Heart left ventricle (tissue), 16 donors: ENCODE data around the gene CASQ2. TPM values are rescaled to one million over a fixed set of nuclear protein-coding genes. Genes with fewer than 3 reads are reported as not detected.

Source experiments
- ATAC-seq, 4 donors: fragments of 200-7000 bp; cut with Tn5 transposase; one replicate each; pipeline ENCODE4 v1.9.1; 2020 to 2022; ENCODE audit warnings: moderate library complexity in 4 of 4, mild to moderate bottlenecking in 3 of 4, moderate number of reproducible peaks in 1 of 4
- DNase-seq, 5 donors: peaks; one replicate each; pipeline ENCODE4 v3.0.0-alpha.2; 2020
- H3K27ac ChIP-seq, 12 donors: fragments of 200-600 bp; sonication (generic) in 4 of 12; one replicate each; pipeline versions ENCODE4 v1.5.0 to v1.8.0; 2016 to 2022; ENCODE audit warnings: mild to moderate bottlenecking in 2 of 12
- H3K27me3 ChIP-seq, 9 donors: fragments of 200-600 bp; sonication (generic) in 2 of 9; one replicate each; pipeline versions ENCODE4 v1.5.1 to v1.8.0; 2016 to 2022; ENCODE audit warnings: mild to moderate bottlenecking in 3 of 9
- H3K36me3 ChIP-seq, 9 donors: fragments of 200-600 bp; sonication (generic) in 2 of 9; one replicate each; pipeline versions ENCODE4 v1.5.0 to v1.8.0; 2018 to 2022; ENCODE audit warnings: mild to moderate bottlenecking in 2 of 9
- H3K4me1 ChIP-seq, 12 donors: fragments of 200-600 bp; sonication (generic) in 4 of 12; one replicate each; pipeline versions ENCODE4 v1.5.0 to v1.8.0; 2016 to 2022; ENCODE audit warnings: mild to moderate bottlenecking in 3 of 12
- H3K4me3 ChIP-seq, 12 donors: fragments of 200-600 bp; sonication (generic) in 4 of 12; one replicate each; pipeline versions ENCODE4 v1.5.0 to v1.8.0; 2017 to 2022; ENCODE audit warnings: mild to moderate bottlenecking in 9 of 12, moderate library complexity in 4 of 12
- H3K9me3 ChIP-seq, 12 donors: fragments of 200-600 bp; sonication (generic) in 4 of 12; one replicate each; pipeline versions ENCODE4 v1.5.0 to v1.8.0; 2016 to 2022; ENCODE audit warnings: mild to moderate bottlenecking in 1 of 12
- CTCF ChIP-seq, 12 donors: fragments of 200-600 bp; sonication (generic) in 4 of 12; IDR thresholded peaks; one replicate each; pipeline versions ENCODE4 v1.5.0 to v1.8.0; 2018 to 2022; ENCODE audit warnings: antibody characterized with exemption in 12 of 12, mild to moderate bottlenecking in 5 of 12
- POLR2A ChIP-seq, 2 donors: fragments of 450-650 bp; IDR thresholded peaks; one replicate each; pipeline ENCODE4 v1.6.1; 2017; ENCODE audit warnings: antibody characterized with exemption in 2 of 2, mild to moderate bottlenecking in 2 of 2, moderate library complexity in 2 of 2
- WGBS, 4 donors: extraction: QIAGEN DNeasy Blood & Tissue Kit in 2 of 4; methylation state at CpG; one replicate each; pipeline versions ENCODE4 v1.1.5 to v1.1.7; 2013 to 2018; 5-methylcytosine and 5-hydroxymethylcytosine counted together
- intact Hi-C, 10 donors: fragments of 100-400 bp; cut with DNase I; formaldehyde crosslinking; loops; one replicate each; pipeline versions ENCODE4 v1.11.1 to v1.14.2; 2022
- polyA plus RNA-seq, 2 donors: library from polyadenylated mRNA; stranded (reverse); fragments of 200-250 nt; gene quantifications; one replicate each; pipeline ENCODE4 v1.2.3, GENCODE V29; 2013
- total RNA-seq, 9 donors: library from RNA; depleted of rRNA in 2 of 9; stranded (reverse); fragments of >200 nt in 2 of 9; fragmentation: NEBNext Ultra II Directional in 3 of 9; extraction: Animal tissue kit (Norgen Biotek cat#: 25700) in 3 of 9; gene quantifications; one replicate each; pipeline versions ENCODE4 v1.1.0 to v1.2.4, GENCODE V29; 2016 to 2023
- donor health status: ischemic (EF 13 %, LVEDD 7.1; RV severe dilation, severe dysfunction).
- donor health status: healthy with polysubstance abuse.
- donor health status: DM: no; HTN: yes; CAD: no.
- donor health status: DM: no; HTN: no; CAD: no.
- donor health status: ischemic (EF 25% LVEDD 6.9; RV normal size, moderate dysfunction).
- donor health status: ischemic (EF 25% LVEDD 5.7; RV mildly dilated, moderate dysfunction).
- donor health status: healthy.
- donor health status: DM: yes; HTN: yes; CAD: no.
- donor health status: ischemic (EF 35%, LVEDD 5.7; RV mildly dilated, moderate dysfunction).
- donor health status: nonischemic (EF 11% LVEDD 7.7; RV severe dilation, severe dysfunction).
- donor health status: DM: yes; HTN: yes; CAD: no.
- donor health status: PGD.
- donor health status: ischemic (EF 29% LVEDD 5.4; RV normal size, mild dysfunction).
- donor health status: nonischemic (EF 23%, LVEDD 6.1; RV moderate dilation, normal function).

Gene CASQ2
- total and polyA plus RNA-seq, 11 donors: 444 to 1,692 (median 895) TPM

DNA sequence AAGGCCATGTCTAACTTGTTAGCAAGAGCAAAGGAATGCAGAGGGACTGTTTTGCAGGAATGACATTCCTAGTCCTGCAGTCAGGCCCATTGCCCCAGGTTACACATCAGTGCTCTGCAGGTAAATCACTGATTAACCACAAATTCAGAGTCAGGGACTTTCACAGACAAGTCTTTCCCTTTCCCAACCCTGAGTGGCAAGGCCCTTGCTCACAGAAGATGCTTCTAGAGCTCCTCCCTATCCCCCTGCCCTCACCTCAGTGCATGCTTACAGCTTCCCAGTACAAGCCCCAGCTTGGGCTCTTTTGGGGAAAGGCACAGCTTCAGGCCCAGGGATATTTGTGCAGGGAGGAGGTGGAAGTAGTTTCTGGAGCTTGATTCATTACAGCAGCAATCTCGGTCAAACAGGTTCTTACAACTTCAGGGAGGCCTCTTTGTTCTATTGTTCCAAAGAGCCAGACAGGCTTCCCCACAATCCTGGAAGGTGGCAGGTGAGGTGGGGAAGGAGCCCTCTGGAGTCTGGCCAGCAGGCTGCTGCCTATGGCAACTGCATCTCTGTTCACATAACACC lies 53.9 kb downstream of the CASQ2 start:
- WGBS, 4 donors: 22 to 57% (median 51%) methylated on average over 1 of the region's 1 CpG; no CpG with 5 or more reads in 1 of the 4 donors
- Histone ChIP-seq H3K4me3 (no peak overlapping the region), H3K27me3 (peaks cover 0 to 3% (median 0%) of the 10 kb centered on the region in 9 donors), H3K27ac (no peak overlapping the region), H3K9me3 (no peaks in the 10 kb centered on the region), H3K4me1 (peaks cover 0 to 23% (median 0%) of the 10 kb centered on the region in 12 donors), H3K36me3 (peaks cover 0 to 31% (median 0%) of the 10 kb centered on the region in 9 donors)
- ATAC-seq (no peak), DNase-seq (no peak)
- no peak for TF ChIP-seq CTCF (IDR thresholded peaks at IDR 0.05)
- TF ChIP-seq POLR2A (IDR thresholded peaks at IDR 0.05): no peak
- intact Hi-C loops: loop anchor here in 3 of 10 donors (5.0 kb wide), 2 partner anchors 48 to 53 kb away; partner anchors contain the start of gene CASQ2 (in 1 of the 3)

GRCh38 chr1:115713906-115714305 lies 54.6 kb downstream of the CASQ2 start:
- Histone ChIP-seq H3K36me3 (peaks cover 0 to 28% (median 0%) of the 10 kb centered on the region in 9 donors), H3K27me3 (peaks cover 0 to 3% (median 0%) of the 10 kb centered on the region in 9 donors), H3K27ac (no peak overlapping the region), H3K9me3 (no peaks in the 10 kb centered on the region), H3K4me1 (peaks cover 0 to 23% (median 0%) of the 10 kb centered on the region in 12 donors), H3K4me3 (no peak overlapping the region)
- DNase-seq: no peak
- TF ChIP-seq POLR2A (IDR thresholded peaks at IDR 0.05): no peak
- no peak for TF ChIP-seq CTCF (IDR thresholded peaks at IDR 0.05)
- intact Hi-C loops: no loop called here
- 75 to 82% (median 78%) methylated on average over 5 of the region's 5 CpGs for WGBS, 4 donors
- no peak for ATAC-seq

DNA sequence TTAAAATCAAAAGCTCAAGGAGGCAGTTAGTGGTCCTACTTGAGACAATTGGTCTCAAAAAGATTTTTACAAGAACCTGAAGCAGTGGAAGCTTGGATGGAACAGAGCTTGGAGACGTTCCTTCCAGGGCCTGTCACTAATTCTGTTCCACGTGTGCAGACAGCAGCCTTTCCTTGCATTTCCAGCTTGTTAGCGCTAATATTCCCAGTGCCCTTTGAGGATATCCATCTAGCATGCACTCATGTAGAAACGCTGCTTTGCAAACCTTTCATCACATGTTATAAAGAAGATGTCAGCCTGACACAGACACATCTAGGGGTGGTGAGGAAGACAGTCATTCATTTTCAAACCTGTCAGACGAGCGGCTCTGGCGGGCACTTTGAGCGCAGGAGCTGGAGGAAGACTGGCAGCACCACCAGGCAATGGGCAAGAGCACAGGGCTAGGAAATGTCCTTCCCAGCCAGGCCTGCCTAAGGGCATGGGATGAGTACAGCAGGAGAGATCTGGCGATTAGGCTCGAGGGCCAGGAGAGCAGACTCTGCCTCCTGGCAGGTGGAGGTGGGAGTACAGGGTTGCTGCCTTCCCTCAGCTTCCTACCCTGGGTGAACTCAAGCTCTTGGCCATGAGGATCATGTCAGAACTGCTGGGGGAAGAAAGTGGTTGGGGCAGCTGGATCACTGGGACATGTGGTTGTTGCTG lies 55.5 kb downstream of the CASQ2 start:
- H3K27ac ChIP-seq: peak overlapping the region in 2 of 12 donors; percentile 22 to 25
- no peak for TF ChIP-seq POLR2A (IDR thresholded peaks at IDR 0.05)
- TF ChIP-seq CTCF (IDR thresholded peaks at IDR 0.05): no peak
- peaks cover 0 to 28% (median 3%) of the 10 kb centered on the region in 12 donors for H3K4me1 ChIP-seq
- no peaks in the 10 kb centered on the region for H3K9me3 ChIP-seq
- H3K36me3 ChIP-seq: peaks cover 0 to 25% (median 0%) of the 10 kb centered on the region in 9 donors
- 66 to 72% (median 69%) methylated on average over 9 to 10 of the region's 10 CpGs for whole genome bisulfite sequencing, 4 donors
- H3K27me3 ChIP-seq: peaks cover 0 to 3% (median 0%) of the 10 kb centered on the region in 9 donors
- intact Hi-C loops: no loop called here
- no peak for DNase-seq
- no peak overlapping the region for H3K4me3 ChIP-seq
- ATAC-seq: peak; percentile 4 to 23 (median 14)
